CD14-positive monocyte (primary cell): ENCODE data around the gene IL21R. TPM values are rescaled to one million over a fixed set of nuclear protein-coding genes. Genes with fewer than 3 reads are reported as not detected.

Experiments
- DNase-seq, 3 donors: peaks; one replicate each; pipeline ENCODE4 v3.0.0-alpha.2; 2011 to 2022
- H2AFZ ChIP-seq: 2 replicates; pipeline ENCODE4 v1.6.0; 2012; ENCODE audit warnings: mild to moderate bottlenecking, low read depth, low read length, inconsistent platforms; ENCODE audit not compliant: insufficient read depth, poor library complexity, severe bottlenecking
- H3K27ac ChIP-seq, 2 donors: 1 replicate in 1 of 2; 2 replicates in 1 of 2; pipeline ENCODE4 v1.5.1; 2012 to 2013; ENCODE audit warnings: low read length in 2 of 2, control low read depth in 1 of 2, inconsistent platforms in 1 of 2, low read depth in 1 of 2, mild to moderate bottlenecking in 1 of 2
- H3K27me3 ChIP-seq, 2 donors: one replicate each; pipeline versions ENCODE4 v1.6.0 to v1.6.1; 2011 to 2013; ENCODE audit warnings: low read length in 2 of 2; ENCODE audit not compliant: control insufficient read depth in 2 of 2, insufficient read depth in 2 of 2
- H3K36me3 ChIP-seq, 2 donors: replicated peaks in 1 of 2; 1 replicate in 1 of 2; 2 replicates in 1 of 2; pipeline versions ENCODE4 v1.5.1 to v1.6.1; 2012 to 2013; ENCODE audit warnings: low read length in 2 of 2, control low read depth in 1 of 2, inconsistent platforms in 1 of 2, mild to moderate bottlenecking in 1 of 2; ENCODE audit not compliant: insufficient read depth in 2 of 2, control insufficient read depth in 1 of 2
- H3K4me1 ChIP-seq, 2 donors: 1 replicate in 1 of 2; 2 replicates in 1 of 2; pipeline versions ENCODE4 v1.5.1 to v1.6.1; 2012 to 2013; ENCODE audit warnings: low read length in 2 of 2, control low read depth in 1 of 2, inconsistent platforms in 1 of 2, mild to moderate bottlenecking in 1 of 2, moderate library complexity in 1 of 2; ENCODE audit not compliant: insufficient read depth in 2 of 2, control insufficient read depth in 1 of 2
- H3K4me2 ChIP-seq: replicated peaks from 2 replicates; pipeline ENCODE3; 2012; ENCODE audit warnings: low read length, moderate library complexity, mild to moderate bottlenecking; ENCODE audit not compliant: poor library complexity, severe bottlenecking; ENCODE audit errors: extremely low read depth
- H3K4me3 ChIP-seq, 3 experiments: fragments of 200-600 bp in 1 of 3; sonication (generic) in 1 of 3; replicated peaks in 1 of 3; 1 replicate in 2 of 3; 2 replicates in 1 of 3; pipeline ENCODE4 v1.5.1; 2011 to 2013; ENCODE audit warnings: low read length in 3 of 3, mild to moderate bottlenecking in 3 of 3, control low read depth in 2 of 3, low read depth in 2 of 3, inconsistent platforms in 1 of 3, moderate library complexity in 1 of 3
- H3K79me2 ChIP-seq: 2 replicates; pipeline ENCODE4 v1.6.0; 2012; ENCODE audit warnings: mild to moderate bottlenecking, control low read depth, inconsistent platforms, low read length, moderate library complexity; ENCODE audit not compliant: insufficient read depth
- H3K9ac ChIP-seq: 2 replicates; pipeline ENCODE4 v1.6.0; 2017; ENCODE audit warnings: low read length, mild to moderate bottlenecking; ENCODE audit not compliant: insufficient read depth, poor library complexity, severe bottlenecking
- H3K9me3 ChIP-seq, 2 donors: replicated peaks in 1 of 2; 1 replicate in 1 of 2; 2 replicates in 1 of 2; pipeline versions ENCODE4 v1.5.1 to v1.6.1; 2012 to 2013; ENCODE audit warnings: low read length in 2 of 2, control low read depth in 1 of 2; ENCODE audit not compliant: control insufficient read depth in 1 of 2, insufficient read depth in 1 of 2
- H4K20me1 ChIP-seq: 2 replicates; pipeline ENCODE4 v1.6.0; 2012; ENCODE audit warnings: mild to moderate bottlenecking, low read length, control low read depth, moderate library complexity; ENCODE audit not compliant: insufficient read depth
- H3K27ac Mint-ChIP-seq, 7 donors: one replicate each; pipeline ENCODE4 v1.8.0; 2020; ENCODE audit warnings: mild to moderate bottlenecking in 7 of 7, mixed read lengths in 7 of 7, moderate library complexity in 6 of 7, inconsistent platforms in 2 of 7
- H3K27me3 Mint-ChIP-seq, 3 donors: one replicate each; pipeline ENCODE4 v1.8.0; 2021 to 2022; ENCODE audit warnings: low read depth in 3 of 3, mild to moderate bottlenecking in 3 of 3, mixed read lengths in 3 of 3, moderate library complexity in 3 of 3, inconsistent platforms in 1 of 3
- H3K36me3 Mint-ChIP-seq, 2 donors: one replicate each; pipeline ENCODE4 v1.8.0; 2020; ENCODE audit warnings: mixed read lengths in 2 of 2, inconsistent platforms in 1 of 2, mild to moderate bottlenecking in 1 of 2
- H3K4me1 Mint-ChIP-seq: one replicate; pipeline ENCODE4 v1.8.0; 2020; ENCODE audit warnings: mild to moderate bottlenecking, mixed read lengths
- H3K4me3 Mint-ChIP-seq, 2 donors: one replicate each; pipeline ENCODE4 v1.8.0; 2020; ENCODE audit warnings: mild to moderate bottlenecking in 2 of 2, mixed read lengths in 2 of 2, moderate library complexity in 1 of 2
- H3K9me3 Mint-ChIP-seq, 7 donors: one replicate each; pipeline ENCODE4 v1.8.0; 2020 to 2022; ENCODE audit warnings: mixed read lengths in 7 of 7, mild to moderate bottlenecking in 6 of 7, moderate library complexity in 6 of 7, inconsistent platforms in 2 of 7
- WGBS: methylation state at CpG from one replicate; pipeline ENCODE4 v1.1.5; 2013; ENCODE audit warnings: missing lambda C conversion rate; ENCODE audit not compliant: insufficient coverage; 5-methylcytosine and 5-hydroxymethylcytosine counted together
- intact Hi-C, 2 donors: fragments of 100-400 bp; cut with micrococcal nuclease; formaldehyde crosslinking; loops; one replicate each; pipeline versions ENCODE4 v1.15.0 to v1.15.1; 2023
- polyA plus RNA-seq, 3 donors: library from polyadenylated mRNA; depleted of rRNA in 1 of 3; unstranded in 2 of 3; stranded (reverse) in 1 of 3; fragments of 300-500 nt in 2 of 3; fragments of >200 nt in 1 of 3; fragmentation: Illumina TruSeq in 2 of 3; gene quantifications; 1 replicate in 2 of 3; 2 replicates in 1 of 3; pipeline ENCODE4 v1.2.3, GENCODE V29; 2012 to 2021
- TF ChIP-seq, protein P1 (sequence below): fragments of 200-600 bp; IDR thresholded peaks from one replicate; pipeline ENCODE4 v1.8.0; 2022; ENCODE audit warnings: antibody characterized with exemption, mild to moderate bottlenecking

The IL21R gene
- polyA plus RNA-seq, 3 donors, result 1.0 to 1.7 (median 1.4) TPM

DNA sequence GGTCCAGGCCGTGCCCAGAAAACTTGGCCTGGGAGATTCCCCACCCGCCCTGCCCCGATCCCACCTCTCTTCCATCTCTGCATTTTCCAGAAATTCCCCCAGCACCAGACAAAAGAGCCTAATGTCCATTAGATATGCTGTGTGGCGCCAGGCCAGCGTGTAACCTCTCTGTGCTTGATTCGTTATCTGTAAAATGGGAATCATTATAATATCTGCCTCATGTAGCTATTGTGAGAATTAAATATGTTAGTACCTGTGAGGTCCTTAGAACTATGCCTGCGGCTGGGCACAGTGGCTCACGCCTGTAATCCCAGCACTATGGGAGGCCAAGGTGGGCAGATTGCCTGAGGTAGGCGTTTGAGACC, 33.6 kb upstream of the IL21R start:
- H3K27me3 ChIP-seq, result no peaks in the 10 kb centered on the region
- no peak overlapping the region for H2AFZ ChIP-seq
- H3K79me2 ChIP-seq, result no peaks in the 10 kb centered on the region
- H4K20me1 ChIP-seq, result peaks cover 17% of the 10 kb centered on the region
- H3K36me3 ChIP-seq, result peaks cover 11 to 12% of the 10 kb centered on the region in 2 donors
- H3K4me1 ChIP-seq, result peaks cover 28 to 30% of the 10 kb centered on the region in 2 donors
- no peak for DNase-seq
- no peak overlapping the region for H3K9ac ChIP-seq
- peak overlapping the region in 1 of 2 donors; percentile 82 for H3K27ac ChIP-seq
- peaks cover 9 to 15% of the 10 kb centered on the region in 2 donors for H3K36me3 Mint-ChIP-seq
- H3K4me3 ChIP-seq, result peak overlapping the region in 1 of 3 experiments; percentile 68
- H3K4me3 Mint-ChIP-seq, result peak overlapping the region in 1 of 2 donors; percentile 85
- peaks cover 12% of the 10 kb centered on the region in 2 donors for H3K9me3 ChIP-seq
- peak overlapping the region in 4 of 7 donors; percentile 80 to 90 (median 88) for H3K27ac Mint-ChIP-seq
- TF ChIP-seq, protein P1, sequence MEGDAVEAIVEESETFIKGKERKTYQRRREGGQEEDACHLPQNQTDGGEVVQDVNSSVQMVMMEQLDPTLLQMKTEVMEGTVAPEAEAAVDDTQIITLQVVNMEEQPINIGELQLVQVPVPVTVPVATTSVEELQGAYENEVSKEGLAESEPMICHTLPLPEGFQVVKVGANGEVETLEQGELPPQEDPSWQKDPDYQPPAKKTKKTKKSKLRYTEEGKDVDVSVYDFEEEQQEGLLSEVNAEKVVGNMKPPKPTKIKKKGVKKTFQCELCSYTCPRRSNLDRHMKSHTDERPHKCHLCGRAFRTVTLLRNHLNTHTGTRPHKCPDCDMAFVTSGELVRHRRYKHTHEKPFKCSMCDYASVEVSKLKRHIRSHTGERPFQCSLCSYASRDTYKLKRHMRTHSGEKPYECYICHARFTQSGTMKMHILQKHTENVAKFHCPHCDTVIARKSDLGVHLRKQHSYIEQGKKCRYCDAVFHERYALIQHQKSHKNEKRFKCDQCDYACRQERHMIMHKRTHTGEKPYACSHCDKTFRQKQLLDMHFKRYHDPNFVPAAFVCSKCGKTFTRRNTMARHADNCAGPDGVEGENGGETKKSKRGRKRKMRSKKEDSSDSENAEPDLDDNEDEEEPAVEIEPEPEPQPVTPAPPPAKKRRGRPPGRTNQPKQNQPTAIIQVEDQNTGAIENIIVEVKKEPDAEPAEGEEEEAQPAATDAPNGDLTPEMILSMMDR, result peak; percentile 50
- H3K9me3 Mint-ChIP-seq, result peaks cover 9 to 17% (median 13%) of the 10 kb centered on the region in 7 donors
- H3K27me3 Mint-ChIP-seq, result peaks cover 0 to 5% (median 0%) of the 10 kb centered on the region in 3 donors
- peak overlapping the region; percentile 72 for H3K4me2 ChIP-seq
- WGBS, result 50% methylated on average over 4 of the region's 9 CpGs
- H3K4me1 Mint-ChIP-seq, result peaks cover 23% of the 10 kb centered on the region
- intact Hi-C loops, result loop anchor here (5.0 kb wide), 3 partner anchors 89 to 136 kb away; no protein-coding TSS in a partner anchor

DNA sequence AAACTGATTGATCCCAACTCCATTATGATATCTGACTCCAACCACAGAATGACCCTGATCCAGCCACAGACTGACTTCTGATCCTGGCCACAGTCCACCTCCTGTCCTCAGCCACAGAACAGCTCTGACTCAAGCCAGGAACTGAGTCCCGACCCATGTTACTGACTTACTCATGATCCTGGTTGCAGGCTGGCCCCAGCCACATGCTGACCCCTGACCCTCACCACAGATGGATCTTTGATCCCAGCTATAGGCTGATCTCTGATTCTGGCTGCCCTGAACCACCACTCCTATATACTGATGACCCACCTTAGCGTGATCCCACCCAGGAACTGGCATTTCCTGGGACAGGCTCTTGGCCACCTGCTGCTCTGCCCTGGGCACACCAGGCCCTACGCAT, 32.2 kb upstream of the IL21R start:
- Histone ChIP-seq H3K4me2 (no peak overlapping the region), H3K27me3 (no peaks in the 10 kb centered on the region), H3K79me2 (no peaks in the 10 kb centered on the region), H2AFZ (no peak overlapping the region), H3K4me3 (no peak overlapping the region), H3K36me3 (no peaks in the 10 kb centered on the region), H3K9me3 (peaks cover 12% of the 10 kb centered on the region in 2 donors), H3K4me1 (peaks cover 43 to 45% of the 10 kb centered on the region in 2 donors), H3K27ac (no peak overlapping the region), H4K20me1 (peaks cover 3% of the 10 kb centered on the region), H3K9ac (no peak overlapping the region)
- peaks cover 0 to 2% of the 10 kb centered on the region in 2 donors for H3K36me3 Mint-ChIP-seq
- no peak overlapping the region for H3K4me3 Mint-ChIP-seq
- peak overlapping the region in 3 of 7 donors; percentile 2 to 52 (median 30) for H3K27ac Mint-ChIP-seq
- TF ChIP-seq, protein P1, result no peak
- WGBS, result 87% methylated on average over 3 of the region's 3 CpGs
- DNase-seq, result no peak
- H3K9me3 Mint-ChIP-seq, result peaks cover 9 to 17% (median 13%) of the 10 kb centered on the region in 7 donors
- peaks cover 0 to 5% (median 0%) of the 10 kb centered on the region in 3 donors for H3K27me3 Mint-ChIP-seq
- intact Hi-C loops, result loop anchor here (5.0 kb wide), 4 partner anchors 87 to 193 kb away; no protein-coding TSS in a partner anchor
- peaks cover 21% of the 10 kb centered on the region for H3K4me1 Mint-ChIP-seq
